Frontal cortex (tissue), 4 donors: ENCODE results near the gene SBF2. TPM values are rescaled to one million over a fixed set of nuclear protein-coding genes. Genes with fewer than 3 reads are reported as not detected.

Source experiments
- DNase-seq, 2 donors: peaks; one replicate each; pipeline ENCODE4 v3.0.0; 2012; ENCODE audit warnings: low spot score in 2 of 2
- FAIRE-seq: peaks from 2 replicates; lab custom pipeline; 2012; peaks lifted over from hg19 to GRCh38; lab: Jason Lieb, UNC
- total RNA-seq: library from RNA; depleted of rRNA; stranded (reverse); fragments of >200 nt; gene quantifications from one replicate; pipeline ENCODE4 v1.2.3, GENCODE V29; 2014
- donor health status: control.
- donor health status: control.
- donor health status: control.

The SBF2 gene
- total RNA-seq, 1 donor from 2014 or later = 104 TPM

DNA sequence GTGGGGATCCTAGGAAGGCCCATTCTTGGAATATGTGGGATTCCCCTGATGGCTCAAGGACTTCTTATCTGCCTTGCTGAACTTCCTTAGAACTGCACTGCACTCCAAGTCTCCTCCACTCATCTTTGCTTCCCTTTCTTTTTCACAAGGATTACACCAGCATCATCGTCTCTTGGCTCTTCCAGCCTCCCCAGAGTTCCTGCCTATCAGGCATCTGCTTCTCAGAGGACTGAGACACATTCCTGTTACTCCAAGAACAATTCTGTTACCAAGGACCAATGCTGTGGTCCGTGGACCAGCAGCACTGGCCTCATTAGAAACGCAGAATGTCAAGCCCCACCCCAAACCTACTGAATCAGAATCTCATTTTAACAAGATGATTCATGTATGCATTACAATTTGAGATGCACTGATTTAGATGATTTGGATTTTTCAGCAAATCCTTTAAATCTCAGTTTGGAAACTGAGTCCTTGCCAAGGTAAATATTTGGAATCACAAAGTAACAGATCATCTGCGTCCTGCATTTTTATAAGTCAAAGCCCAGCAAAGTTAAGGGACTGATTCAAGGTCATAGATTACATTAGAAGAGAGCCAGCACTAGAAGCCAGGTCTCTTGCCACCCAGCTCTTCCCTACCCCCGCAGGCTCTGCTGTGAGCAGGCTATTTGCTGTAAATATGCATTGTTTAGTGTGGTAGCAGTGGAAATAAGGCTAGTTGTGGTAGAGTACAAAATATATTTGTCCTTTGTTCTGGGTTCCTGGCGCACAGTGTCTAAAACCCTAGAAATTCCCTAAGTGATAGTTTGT lies 519.2 kb downstream of the SBF2 start:
- FAIRE-seq (no peak), DNase-seq (no peak)

- no peak for FAIRE-seq
- no peak for DNase-seq
These were observed 519.9 kb downstream of the SBF2 start for GRCh38 chr11:9774109-9774508.

DNA sequence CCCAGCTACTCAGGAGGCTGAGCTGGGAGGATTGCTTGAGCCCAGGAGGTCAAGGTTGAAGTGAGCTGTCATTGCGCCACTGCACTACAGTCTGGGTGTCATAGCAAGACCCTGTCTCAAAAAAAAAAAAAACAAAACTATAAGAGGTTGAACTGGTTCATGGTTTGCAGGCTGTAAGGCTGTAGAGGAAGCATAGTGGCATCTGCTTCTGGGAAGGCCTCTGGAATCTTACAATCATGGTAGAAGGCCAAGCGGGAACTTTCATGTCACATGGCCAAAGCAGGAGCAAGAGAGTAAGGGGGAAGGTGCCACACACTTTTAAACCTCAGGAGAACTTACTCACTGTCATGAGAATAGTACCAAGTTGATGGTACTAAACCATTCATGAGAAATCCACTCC lies 520.5 kb downstream of the SBF2 start:
- DNase-seq (no peak), FAIRE-seq (no peak)

DNA sequence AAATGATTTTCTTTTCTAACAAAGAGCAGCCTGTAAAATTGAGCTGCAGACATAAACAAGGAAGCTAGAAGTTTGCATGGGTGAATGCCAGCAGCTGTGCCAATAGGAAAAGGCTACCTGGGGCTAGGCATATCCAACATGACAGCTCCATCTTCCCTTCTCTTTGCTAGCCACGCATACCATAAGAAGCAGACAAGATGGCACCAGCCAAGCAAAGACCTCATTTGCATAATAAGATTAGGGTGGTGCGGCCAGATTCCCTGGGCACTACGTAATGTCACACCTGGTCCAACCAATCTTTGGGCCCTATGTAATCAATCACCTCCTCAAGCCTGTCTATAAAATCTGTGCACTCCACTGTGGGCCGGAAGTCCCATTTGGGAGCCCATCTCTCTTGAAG lies 521.8 kb downstream of the SBF2 start:
- FAIRE-seq = no peak

DNA sequence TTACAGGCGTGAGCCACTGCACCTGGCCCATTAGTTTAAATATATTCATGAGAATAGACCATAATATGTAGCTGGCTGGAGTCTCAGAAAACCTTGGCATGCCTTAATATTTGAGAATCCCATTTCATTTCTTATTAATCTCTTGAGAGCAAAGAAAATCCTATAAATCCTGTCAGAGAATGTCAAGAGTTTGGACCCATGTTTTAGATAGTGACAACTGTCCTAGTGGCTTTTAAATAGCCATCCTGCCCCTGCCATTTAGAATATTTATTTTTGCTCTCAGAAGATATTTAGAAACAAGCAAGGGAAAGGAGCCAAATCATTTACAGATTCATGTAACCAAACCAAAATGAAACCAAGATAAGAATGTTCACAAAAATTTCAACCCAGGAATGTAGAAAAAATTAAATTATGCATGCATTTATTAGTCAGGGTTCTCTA lies 522.9 kb downstream of the SBF2 start:
- DNase-seq = no peak
- FAIRE-seq = no peak

More for the DNA sequence above, 521.8 kb downstream of the SBF2 start:
- no peak for DNase-seq

DNA sequence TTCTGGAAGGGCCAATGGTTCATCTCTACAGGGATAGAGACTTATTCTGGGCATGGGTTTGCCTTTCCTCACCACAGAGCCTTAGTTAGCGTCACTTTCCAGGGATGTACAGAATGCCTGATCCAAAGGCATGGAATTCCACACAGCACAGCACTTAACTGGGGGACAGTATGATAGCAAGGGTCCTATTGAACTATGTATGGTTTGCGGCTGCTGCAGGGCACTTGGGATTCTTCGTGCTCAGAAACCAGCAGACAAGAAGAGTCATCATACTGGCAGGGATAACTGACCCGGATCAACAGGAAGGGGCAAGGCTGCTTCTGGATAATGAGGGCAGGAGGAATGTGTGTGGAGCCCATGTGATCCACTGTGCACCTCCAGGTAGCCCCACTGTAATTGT lies 524.4 kb downstream of the SBF2 start:
- DNase-seq (no peak), FAIRE-seq (no peak)

- no peak for DNase-seq
These were observed 528.5 kb downstream of the SBF2 start for GRCh38 chr11:9765320-9766101.

DNA sequence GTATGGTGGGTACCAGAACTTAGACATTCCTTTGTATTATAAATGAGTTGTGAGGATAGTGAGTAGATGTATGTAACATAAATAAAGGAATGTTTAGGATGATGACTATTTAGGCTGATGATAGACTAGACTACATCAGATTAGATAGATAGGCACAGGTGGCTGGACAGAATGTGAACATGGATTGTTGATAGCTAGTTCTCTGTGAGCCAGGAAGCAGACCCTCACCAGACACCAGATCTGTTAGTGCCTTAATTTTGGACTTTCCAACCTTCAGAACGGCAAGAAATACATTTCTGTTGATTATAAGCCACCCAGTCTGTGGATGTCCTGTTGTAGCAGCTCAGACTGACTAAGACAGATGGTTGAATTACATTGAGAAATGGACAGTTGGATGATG lies 530.7 kb downstream of the SBF2 start:
- FAIRE-seq (no peak), DNase-seq (no peak)

More at GRCh38 chr11:9765320-9766101, 528.5 kb downstream of the SBF2 start:
- no peak for FAIRE-seq

GRCh38 chr11:9762531-9762930 lies 531.5 kb downstream of the SBF2 start:
- FAIRE-seq (no peak), DNase-seq (no peak)

DNA sequence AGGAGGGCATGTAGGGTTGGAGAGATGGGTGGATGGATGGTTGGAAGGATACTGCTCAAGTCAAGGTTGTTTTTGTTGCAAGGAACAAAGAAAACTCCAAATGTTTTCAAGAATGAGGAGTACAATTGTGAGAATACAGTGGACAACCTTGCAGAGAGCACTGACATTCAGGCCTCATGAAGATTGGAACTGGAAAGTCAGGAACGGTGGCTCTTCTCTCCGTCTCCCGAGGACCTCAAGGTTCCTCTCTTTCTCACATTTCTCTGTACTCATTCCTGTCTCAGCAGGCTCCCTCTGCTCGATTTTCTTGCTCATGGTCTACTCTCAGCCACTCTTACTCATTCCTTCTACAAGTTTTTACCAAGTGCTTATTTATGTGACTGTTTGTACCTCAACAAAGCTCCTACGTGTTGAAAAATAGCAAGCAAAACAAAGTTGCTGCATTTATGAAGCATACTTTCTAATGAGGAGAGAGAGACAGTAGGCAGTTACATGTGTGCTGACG lies 532.5 kb downstream of the SBF2 start:
- no peak for DNase-seq
- FAIRE-seq = no peak

DNA sequence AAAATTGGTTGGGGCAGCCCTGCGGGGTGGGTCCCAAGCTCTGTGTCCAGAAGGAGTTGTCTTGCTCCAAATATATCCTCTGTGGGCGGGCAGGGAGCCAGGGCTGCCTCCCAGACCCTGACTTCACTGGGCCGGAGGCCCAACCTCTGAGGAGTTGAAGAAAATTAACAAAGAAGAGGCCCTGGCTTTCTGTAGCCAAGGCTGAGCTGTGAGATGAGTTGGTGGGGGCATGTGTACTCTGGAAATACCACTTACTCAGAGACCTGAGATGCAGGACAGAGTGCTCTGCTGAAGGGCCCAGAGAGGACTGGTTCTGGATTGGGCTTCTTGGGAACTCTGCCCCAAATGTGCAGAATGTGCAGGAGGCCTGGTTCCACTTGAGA lies 533.8 kb downstream of the SBF2 start:
- FAIRE-seq = no peak
- peak; percentile 47 to 50 for DNase-seq

DNA sequence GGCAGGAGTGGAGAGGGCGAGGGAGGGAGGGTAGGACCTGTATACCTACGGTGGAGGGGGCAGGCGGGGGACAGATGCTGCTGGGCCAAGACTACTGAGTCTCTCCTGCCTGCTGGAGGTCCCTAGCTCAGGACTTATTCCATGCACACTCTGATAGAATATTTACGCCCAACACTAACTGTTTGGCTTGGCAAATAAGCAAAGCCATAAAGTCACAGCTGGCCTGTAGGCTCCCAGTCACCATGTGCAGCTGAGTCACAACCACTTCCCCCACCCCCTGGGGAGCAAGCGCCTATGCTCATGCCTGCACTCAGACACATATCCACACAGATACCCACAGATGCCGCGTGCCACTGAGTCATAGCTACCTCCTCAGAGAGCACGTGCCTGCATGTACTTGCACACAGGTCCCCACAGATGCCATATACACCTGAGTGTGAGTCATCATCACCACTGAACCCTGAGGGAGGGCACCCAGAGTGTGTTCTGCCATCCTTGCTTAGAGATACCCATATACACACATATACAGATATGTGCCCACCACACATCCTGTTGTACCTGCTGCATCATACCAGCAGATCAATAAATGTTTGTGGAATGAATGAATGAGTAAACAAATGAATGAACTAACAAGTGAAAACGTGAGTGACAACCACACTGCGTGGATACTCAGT lies 534.4 kb downstream of the SBF2 start:
- DNase-seq (peak; percentile 56 to 64), FAIRE-seq (no peak)

GRCh38 chr11:9758637-9759518 lies 535.1 kb downstream of the SBF2 start:
- FAIRE-seq (no peak), DNase-seq (peak; percentile 65 to 66)

DNA sequence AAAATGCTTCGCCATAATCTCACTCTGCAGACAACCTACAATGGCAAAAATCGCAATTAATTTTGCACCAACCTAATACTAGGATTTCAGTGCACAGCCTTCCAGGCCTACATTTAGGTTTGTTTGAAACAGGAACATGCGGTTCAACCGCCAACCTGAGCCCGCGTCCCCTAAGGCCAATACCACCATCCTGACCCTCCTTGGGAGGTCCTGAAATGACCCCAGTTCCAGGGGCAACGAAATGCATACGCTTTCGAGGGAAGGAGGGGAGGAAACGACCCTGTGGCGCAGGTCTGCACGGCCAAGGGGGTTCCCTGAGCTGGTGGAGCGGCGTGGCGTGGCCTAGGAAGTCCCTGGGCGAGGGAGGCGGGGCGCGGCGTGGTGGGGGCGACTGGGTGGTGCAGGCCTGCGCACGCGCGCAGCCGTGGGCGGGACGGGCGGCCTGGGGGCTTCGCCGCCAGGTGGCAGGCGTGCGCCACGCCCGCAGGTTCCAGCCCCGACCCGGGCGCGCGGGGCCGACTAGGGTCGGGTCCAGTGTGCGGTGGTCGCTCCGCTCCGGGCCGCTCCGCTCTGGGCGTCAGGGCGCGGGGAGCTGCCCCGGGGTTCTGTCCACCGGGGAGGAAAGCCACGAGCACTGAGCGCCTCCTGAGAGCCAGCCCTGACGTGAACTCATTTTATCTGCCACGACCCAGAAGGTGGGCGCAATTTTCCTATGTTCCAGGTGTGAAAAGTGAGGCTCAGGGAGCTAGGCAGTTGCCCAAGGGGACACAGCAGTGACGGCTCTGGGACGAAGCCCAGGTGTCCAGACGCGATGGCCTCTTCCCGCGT lies 536.0 kb downstream of the SBF2 start:
- DNase-seq (peak; percentile 93 to 96), FAIRE-seq (no peak)

DNA sequence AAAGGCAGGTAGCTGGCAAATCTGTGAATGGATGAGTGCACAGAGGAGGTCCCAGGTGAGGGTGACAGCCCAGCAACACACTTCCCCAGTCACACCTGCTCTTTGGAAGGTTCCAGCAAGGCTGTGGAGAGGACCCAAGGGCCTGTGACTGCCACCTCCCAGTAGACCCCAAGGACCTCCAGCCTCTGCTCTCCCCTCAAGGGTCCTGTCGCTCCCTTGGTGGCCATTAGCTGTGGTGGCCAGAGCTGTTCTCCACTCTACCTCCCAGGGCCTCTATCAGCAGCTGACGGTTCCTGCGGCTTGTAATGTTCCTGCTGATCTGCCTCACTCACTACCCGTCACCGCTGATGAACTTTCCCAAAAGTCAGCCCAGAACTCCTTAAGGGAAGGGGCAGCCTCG lies 537.1 kb downstream of the SBF2 start:
- FAIRE-seq (no peak), DNase-seq (no peak)

DNA sequence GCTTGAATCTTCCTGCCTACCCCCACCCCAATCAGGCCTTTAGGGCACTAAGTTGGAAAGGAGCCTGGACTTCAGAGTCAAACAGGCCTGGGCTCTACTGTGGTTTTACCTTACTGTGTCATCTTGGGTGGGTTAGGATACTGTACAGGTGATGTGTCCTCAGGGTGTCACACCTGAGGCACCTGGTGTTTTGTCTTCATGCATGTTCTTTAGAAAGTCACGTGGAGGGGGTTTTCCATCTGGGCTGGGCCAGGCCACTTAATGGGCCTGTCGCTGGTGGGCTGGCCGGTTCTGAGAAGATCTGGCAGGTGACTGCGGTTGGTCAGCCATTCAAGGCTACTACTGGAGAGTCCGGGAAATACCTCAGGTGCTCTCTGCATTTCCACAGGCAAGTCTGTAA lies 537.6 kb downstream of the SBF2 start:
- no peak for FAIRE-seq
- no peak for DNase-seq

- DNase-seq (no peak), FAIRE-seq (no peak)
These were observed 538.3 kb downstream of the SBF2 start for GRCh38 chr11:9755561-9756185.

DNA sequence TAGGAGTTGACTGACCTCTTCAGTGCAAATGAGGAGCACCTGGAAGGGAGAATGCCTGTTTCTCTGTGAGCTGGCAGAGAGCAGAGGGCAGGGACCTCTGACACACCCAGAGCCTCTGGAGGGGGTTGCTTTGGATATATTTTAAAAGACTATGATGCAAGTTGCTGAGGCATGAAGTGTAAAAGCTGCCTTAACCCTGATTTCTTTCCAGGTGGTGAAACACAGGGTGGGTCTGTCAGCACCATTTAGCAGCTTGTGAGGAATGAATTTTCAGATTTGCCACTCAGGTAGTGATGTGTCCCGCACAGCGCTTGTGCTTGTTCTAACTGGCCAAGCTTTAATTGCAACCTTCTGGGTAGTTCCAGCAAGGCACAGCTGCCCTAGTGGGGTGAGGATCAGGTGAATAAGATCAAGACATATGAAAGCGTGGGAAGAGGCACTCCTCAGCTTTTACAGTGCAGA lies 540.0 kb downstream of the SBF2 start:
- FAIRE-seq (no peak), DNase-seq (no peak)
